Measurements from ENCODE around the gene ZFPL1.
A peak's percentile ranks its signal among the peaks of the same experiment; 100 is the strongest.

Gene ZFPL1

GRCh38 chr11:65078786-65079342 lies 5.2 kb upstream of the ZFPL1 start:
- H3K4ac ChIP-seq (ENCODE audit: low read depth, low read length) = no peak overlapping the region
- H3K79me2 ChIP-seq (ENCODE audit: control insufficient read depth, insufficient read depth, low read length, poor library complexity) = peaks cover 8% of the 10 kb centered on the region
- DNase-seq = no peak
- H3K36me3 ChIP-seq (ENCODE audit: control insufficient read depth in 1 of 2, insufficient read depth in 2 of 2, low read length in 2 of 2) = peaks cover 32 to 41% of the 10 kb centered on the region in 2 experiments
- H3K18ac ChIP-seq (ENCODE audit: low read length) = no peak overlapping the region
- no peak overlapping the region for H3K23ac ChIP-seq (ENCODE audit: low read length)
- H3K27me3 ChIP-seq (ENCODE audit: insufficient read depth, low read length) = no peaks in the 10 kb centered on the region
- H3K4me3 ChIP-seq (ENCODE audit: low read depth, low read length) = no peak overlapping the region
- no peak overlapping the region for H2BK12ac ChIP-seq (ENCODE audit: low read length)
- H4K12ac ChIP-seq (ENCODE audit: low read depth, low read length) = no peak overlapping the region
- H3K9me3 ChIP-seq (ENCODE audit: insufficient read depth, low read depth, low read length) = no peaks in the 10 kb centered on the region
- H2BK120ac ChIP-seq (ENCODE audit: insufficient read depth, low read length, poor library complexity) = no peak overlapping the region
- peaks cover 4 to 5% of the 10 kb centered on the region in 2 experiments for H3K4me1 ChIP-seq (ENCODE audit: control insufficient read depth in 1 of 2, insufficient read depth in 2 of 2, low read length in 2 of 2)
- no peak overlapping the region for H4K8ac ChIP-seq (ENCODE audit: low read depth, low read length)
- H2AK5ac ChIP-seq (ENCODE audit: low read length) = no peak overlapping the region
- no peak overlapping the region for H3K4me2 ChIP-seq (ENCODE audit: low read length)
- H3K9ac ChIP-seq (ENCODE audit: low read length) = no peak overlapping the region
- no peak overlapping the region for H2AFZ ChIP-seq (ENCODE audit: insufficient read depth, low read length, poor library complexity)
- H3K27ac ChIP-seq (ENCODE audit: low read depth, low read length) = no peak overlapping the region
- no peak overlapping the region for H3K14ac ChIP-seq (ENCODE audit: low read length)
- H2BK5ac ChIP-seq (ENCODE audit: low read depth, low read length, poor library complexity) = no peak overlapping the region
- peaks cover 2% of the 10 kb centered on the region for H3K79me1 ChIP-seq (ENCODE audit: low read length)
- H4K91ac ChIP-seq (ENCODE audit: low read depth, low read length) = no peak overlapping the region
- no CpG with 5 or more reads among the region's 9 CpGs for WGBS (ENCODE audit: extremely low coverage, insufficient coverage, insufficient read length)

GRCh38 chr11:65083134-65083833 lies 738 bp upstream of the ZFPL1 start:
- Histone ChIP-seq H3K79me1 (ENCODE audit: low read length) (peaks cover 9% of the 10 kb centered on the region), H3K27ac (ENCODE audit: low read depth, low read length) (peak overlapping the region; percentile 24), H2BK5ac (ENCODE audit: low read depth, low read length, poor library complexity) (peak overlapping the region; percentile 42), H3K4me2 (ENCODE audit: low read length) (peak overlapping the region; percentile 73), H4K8ac (ENCODE audit: low read depth, low read length) (peak overlapping the region; percentile 90), H4K91ac (ENCODE audit: low read depth, low read length) (peak overlapping the region; percentile 71), H2BK120ac (ENCODE audit: insufficient read depth, low read length, poor library complexity) (peak overlapping the region; percentile 40), H3K79me2 (ENCODE audit: control insufficient read depth, insufficient read depth, low read length, poor library complexity) (peaks cover 12% of the 10 kb centered on the region), H3K9ac (ENCODE audit: low read length) (peak overlapping the region; percentile 75), H3K27me3 (ENCODE audit: insufficient read depth, low read length) (no peaks in the 10 kb centered on the region), H3K4me3 (ENCODE audit: low read depth, low read length) (peak overlapping the region; percentile 97), H2AK5ac (ENCODE audit: low read length) (peak overlapping the region; percentile 74), H4K12ac (ENCODE audit: low read depth, low read length) (peak overlapping the region; percentile 85), H3K36me3 (ENCODE audit: control insufficient read depth in 1 of 2, insufficient read depth in 2 of 2, low read length in 2 of 2) (peaks cover 42 to 58% of the 10 kb centered on the region in 2 experiments), H2BK12ac (ENCODE audit: low read length) (no peak overlapping the region), H3K18ac (ENCODE audit: low read length) (peak overlapping the region; percentile 78), H2AFZ (ENCODE audit: insufficient read depth, low read length, poor library complexity) (peak overlapping the region; percentile 87), H3K14ac (ENCODE audit: low read length) (peak overlapping the region; percentile 77), H3K4ac (ENCODE audit: low read depth, low read length) (peak overlapping the region; percentile 94), H3K9me3 (ENCODE audit: insufficient read depth, low read depth, low read length) (no peaks in the 10 kb centered on the region), H3K23ac (ENCODE audit: low read length) (no peak overlapping the region), H3K4me1 (ENCODE audit: control insufficient read depth in 1 of 2, insufficient read depth in 2 of 2, low read length in 2 of 2) (peaks cover 10 to 11% of the 10 kb centered on the region in 2 experiments)
- whole genome bisulfite sequencing (ENCODE audit: extremely low coverage, insufficient coverage, insufficient read length) = no CpG with 5 or more reads among the region's 13 CpGs
- no peak for DNase-seq

GRCh38 chr11:65084598-65085375 lies 765 bp downstream of the ZFPL1 start:
- H3K27ac ChIP-seq (ENCODE audit: low read depth, low read length) = peak overlapping the region; percentile 88
- peak overlapping the region; percentile 87 for H4K91ac ChIP-seq (ENCODE audit: low read depth, low read length)
- H3K27me3 ChIP-seq (ENCODE audit: insufficient read depth, low read length) = no peaks in the 10 kb centered on the region
- H3K4me2 ChIP-seq (ENCODE audit: low read length) = peak overlapping the region; percentile 71
- H2BK5ac ChIP-seq (ENCODE audit: low read depth, low read length, poor library complexity) = peak overlapping the region; percentile 81
- peak overlapping the region; percentile 30 for H2BK12ac ChIP-seq (ENCODE audit: low read length)
- WGBS (ENCODE audit: extremely low coverage, insufficient coverage, insufficient read length) = no CpG with 5 or more reads among the region's 23 CpGs
- peak overlapping the region; percentile 98 for H3K4ac ChIP-seq (ENCODE audit: low read depth, low read length)
- H3K18ac ChIP-seq (ENCODE audit: low read length) = peak overlapping the region; percentile 94
- peak overlapping the region; percentile 82 for H3K9ac ChIP-seq (ENCODE audit: low read length)
- peak overlapping the region; percentile 95 for H4K12ac ChIP-seq (ENCODE audit: low read depth, low read length)
- no peak overlapping the region for H3K23ac ChIP-seq (ENCODE audit: low read length)
- no peak for DNase-seq
- H2AFZ ChIP-seq (ENCODE audit: insufficient read depth, low read length, poor library complexity) = peak overlapping the region; percentile 56
- peaks cover 36 to 59% of the 10 kb centered on the region in 2 experiments for H3K36me3 ChIP-seq (ENCODE audit: control insufficient read depth in 1 of 2, insufficient read depth in 2 of 2, low read length in 2 of 2)
- H3K4me3 ChIP-seq (ENCODE audit: low read depth, low read length) = peak overlapping the region; percentile 97
- peak overlapping the region; percentile 18 for H2BK120ac ChIP-seq (ENCODE audit: insufficient read depth, low read length, poor library complexity)
- H2AK5ac ChIP-seq (ENCODE audit: low read length) = peak overlapping the region; percentile 100
- peak overlapping the region; percentile 92 for H3K14ac ChIP-seq (ENCODE audit: low read length)
- peak overlapping the region; percentile 95 for H4K8ac ChIP-seq (ENCODE audit: low read depth, low read length)
- H3K79me2 ChIP-seq (ENCODE audit: control insufficient read depth, insufficient read depth, low read length, poor library complexity) = peaks cover 12% of the 10 kb centered on the region
- peaks cover 9% of the 10 kb centered on the region for H3K79me1 ChIP-seq (ENCODE audit: low read length)
- peaks cover 10 to 11% of the 10 kb centered on the region in 2 experiments for H3K4me1 ChIP-seq (ENCODE audit: control insufficient read depth in 1 of 2, insufficient read depth in 2 of 2, low read length in 2 of 2)
- no peaks in the 10 kb centered on the region for H3K9me3 ChIP-seq (ENCODE audit: insufficient read depth, low read depth, low read length)

- no peak overlapping the region for H2BK5ac ChIP-seq (ENCODE audit: low read depth, low read length, poor library complexity)
- no peak overlapping the region for H3K14ac ChIP-seq (ENCODE audit: low read length)
- no peak overlapping the region for H4K12ac ChIP-seq (ENCODE audit: low read depth, low read length)
- no peak for DNase-seq
- no peak overlapping the region for H3K4ac ChIP-seq (ENCODE audit: low read depth, low read length)
- no peak overlapping the region for H2BK12ac ChIP-seq (ENCODE audit: low read length)
- H3K4me2 ChIP-seq (ENCODE audit: low read length) = peak overlapping the region; percentile 9
- no peak overlapping the region for H3K27ac ChIP-seq (ENCODE audit: low read depth, low read length)
- peaks cover 12% of the 10 kb centered on the region for H3K79me2 ChIP-seq (ENCODE audit: control insufficient read depth, insufficient read depth, low read length, poor library complexity)
- no peaks in the 10 kb centered on the region for H3K9me3 ChIP-seq (ENCODE audit: insufficient read depth, low read depth, low read length)
- H3K18ac ChIP-seq (ENCODE audit: low read length) = no peak overlapping the region
- H2AK5ac ChIP-seq (ENCODE audit: low read length) = no peak overlapping the region
- no peak overlapping the region for H3K4me3 ChIP-seq (ENCODE audit: low read depth, low read length)
- H3K36me3 ChIP-seq (ENCODE audit: control insufficient read depth in 1 of 2, insufficient read depth in 2 of 2, low read length in 2 of 2) = peaks cover 31 to 55% of the 10 kb centered on the region in 2 experiments
- no peak overlapping the region for H4K8ac ChIP-seq (ENCODE audit: low read depth, low read length)
- no peak overlapping the region for H3K23ac ChIP-seq (ENCODE audit: low read length)
- H3K27me3 ChIP-seq (ENCODE audit: insufficient read depth, low read length) = no peaks in the 10 kb centered on the region
- no CpG with 5 or more reads among the region's 4 CpGs for WGBS (ENCODE audit: extremely low coverage, insufficient coverage, insufficient read length)
- H3K4me1 ChIP-seq (ENCODE audit: control insufficient read depth in 1 of 2, insufficient read depth in 2 of 2, low read length in 2 of 2) = peaks cover 10 to 11% of the 10 kb centered on the region in 2 experiments
- H4K91ac ChIP-seq (ENCODE audit: low read depth, low read length) = no peak overlapping the region
- H2AFZ ChIP-seq (ENCODE audit: insufficient read depth, low read length, poor library complexity) = no peak overlapping the region
- H3K9ac ChIP-seq (ENCODE audit: low read length) = no peak overlapping the region
- no peak overlapping the region for H2BK120ac ChIP-seq (ENCODE audit: insufficient read depth, low read length, poor library complexity)
- H3K79me1 ChIP-seq (ENCODE audit: low read length) = peaks cover 9% of the 10 kb centered on the region
Measured at GRCh38 chr11:65085446-65085845, 1.4 kb downstream of the ZFPL1 start.

All from trophoblast cell (in vitro differentiated cells and primary cell).